ENCODE measurements around the gene OLFML1. TPM values are rescaled to one million over a fixed set of nuclear protein-coding genes. Genes with fewer than 3 reads are reported as not detected.

Gene OLFML1
- total and polyA plus RNA-seq, 2 of the 13 experiments (the other 11 are each of a cell fraction or from before 2014, with no cell fraction given), result 0.89 to 0.90 TPM

DNA sequence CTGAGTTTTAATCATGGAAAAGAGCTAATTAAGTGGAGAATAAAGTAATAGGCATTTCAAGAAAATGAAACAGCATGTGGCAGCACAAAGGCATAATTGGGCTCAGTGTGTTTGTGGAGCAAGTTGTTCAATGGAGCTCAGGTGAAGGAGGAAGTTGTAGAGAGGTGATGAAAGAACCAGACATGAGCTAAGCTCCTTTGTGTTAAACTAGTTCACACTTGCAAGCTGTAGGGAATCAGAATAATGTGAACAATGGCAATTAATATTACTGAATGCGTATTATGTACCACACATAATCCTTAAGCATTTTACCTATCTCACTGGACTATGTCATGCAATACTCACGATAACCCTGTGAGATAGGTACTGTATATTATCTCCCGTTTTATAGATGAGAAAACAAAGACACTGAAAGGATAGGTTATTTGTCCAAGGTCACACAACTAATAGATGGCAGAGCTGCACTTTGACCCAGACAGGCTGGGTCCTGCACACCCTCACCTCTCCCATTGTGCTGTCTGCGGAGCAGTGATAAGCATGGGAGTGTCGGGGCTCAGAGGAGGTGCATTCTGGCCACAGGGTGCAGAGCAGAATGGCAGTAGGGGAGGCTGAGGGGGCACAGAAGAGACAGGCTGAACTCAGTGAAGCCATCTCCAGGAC lies 8.9 kb downstream of the OLFML1 start (continued):
- TF ChIP-seq ZXDC (CRISPR knock-in tag; IDR thresholded peaks at IDR 0.05), result no peak
- TF ChIP-seq MEF2D (CRISPR knock-in tag; IDR thresholded peaks at IDR 0.05), result no peak
- TF ChIP-seq TFDP2 (CRISPR knock-in tag; IDR thresholded peaks at IDR 0.05), result no peak
- TF ChIP-seq ZNF768 (CRISPR knock-in tag; IDR thresholded peaks at IDR 0.05), result peak; percentile 97
- no peak for TF ChIP-seq ELF1 (CRISPR knock-in tag; IDR thresholded peaks at IDR 0.05)
- TF ChIP-seq BRF2 (CRISPR knock-in tag; IDR thresholded peaks at IDR 0.05), result no peak
- peak; percentile 72 for TF ChIP-seq SALL1 (CRISPR knock-in tag; IDR thresholded peaks at IDR 0.05)
- TF ChIP-seq MEIS1 (CRISPR knock-in tag; IDR thresholded peaks at IDR 0.05; ENCODE audit: borderline replicate concordance), result no peak
- no peak for TF ChIP-seq ZKSCAN1 (IDR thresholded peaks at IDR 0.05; ENCODE audit: low read length)
- peak; percentile 14; the same call in 1 of the 2 replicates for TF ChIP-seq KDM1A (CRISPR knock-in tag; IDR thresholded peaks at IDR 0.05)
- TF ChIP-seq CHCHD3 (CRISPR knock-in tag; IDR thresholded peaks at IDR 0.05), result no peak
- peak; percentile 44; the same call in 1 of the 2 replicates for TF ChIP-seq BCL6 (CRISPR knock-in tag; IDR thresholded peaks at IDR 0.05)
- TF ChIP-seq, protein P1, sequence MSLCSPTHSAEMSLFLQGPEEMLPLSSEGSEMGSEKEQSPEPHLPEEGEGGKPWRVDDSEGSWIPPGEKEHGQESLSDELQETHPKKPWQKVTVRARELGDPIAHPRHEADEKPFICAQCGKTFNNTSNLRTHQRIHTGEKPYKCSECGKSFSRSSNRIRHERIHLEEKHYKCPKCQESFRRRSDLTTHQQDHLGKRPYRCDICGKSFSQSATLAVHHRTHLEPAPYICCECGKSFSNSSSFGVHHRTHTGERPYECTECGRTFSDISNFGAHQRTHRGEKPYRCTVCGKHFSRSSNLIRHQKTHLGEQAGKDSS (CRISPR knock-in tag; IDR thresholded peaks at IDR 0.05; ENCODE audit: borderline replicate concordance, low read depth), result no peak
- TF ChIP-seq HDAC1 (CRISPR knock-in tag; IDR thresholded peaks at IDR 0.05), result 0 out of 2 replicates have a peak, but pooled peaks have one; percentile 35
- no peak for TF ChIP-seq CENPX (CRISPR knock-in tag; IDR thresholded peaks at IDR 0.05)
- TF ChIP-seq SOX6 (IDR thresholded peaks at IDR 0.05), result no peak
- peak; percentile 89 for TF ChIP-seq SOX6 (CRISPR knock-in tag; IDR thresholded peaks at IDR 0.05)
- TF ChIP-seq, protein P2, sequence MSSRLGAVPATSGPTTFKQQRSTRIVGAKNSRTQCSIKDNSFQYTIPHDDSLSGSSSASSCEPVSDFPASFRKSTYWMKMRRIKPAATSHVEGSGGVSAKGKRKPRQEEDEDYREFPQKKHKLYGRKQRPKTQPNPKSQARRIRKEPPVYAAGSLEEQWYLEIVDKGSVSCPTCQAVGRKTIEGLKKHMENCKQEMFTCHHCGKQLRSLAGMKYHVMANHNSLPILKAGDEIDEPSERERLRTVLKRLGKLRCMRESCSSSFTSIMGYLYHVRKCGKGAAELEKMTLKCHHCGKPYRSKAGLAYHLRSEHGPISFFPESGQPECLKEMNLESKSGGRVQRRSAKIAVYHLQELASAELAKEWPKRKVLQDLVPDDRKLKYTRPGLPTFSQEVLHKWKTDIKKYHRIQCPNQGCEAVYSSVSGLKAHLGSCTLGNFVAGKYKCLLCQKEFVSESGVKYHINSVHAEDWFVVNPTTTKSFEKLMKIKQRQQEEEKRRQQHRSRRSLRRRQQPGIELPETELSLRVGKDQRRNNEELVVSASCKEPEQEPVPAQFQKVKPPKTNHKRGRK (CRISPR knock-in tag; IDR thresholded peaks at IDR 0.05), result no peak
- no peak for TF ChIP-seq ZNF644 (CRISPR knock-in tag; IDR thresholded peaks at IDR 0.05; ENCODE audit: low read depth)
- no peak for TF ChIP-seq CENPT (CRISPR knock-in tag; IDR thresholded peaks at IDR 0.05; ENCODE audit: low read depth)
- TF ChIP-seq ZNF607 (CRISPR knock-in tag; IDR thresholded peaks at IDR 0.05; ENCODE audit: borderline replicate concordance), result no peak
- TF ChIP-seq NFKB2 (CRISPR knock-in tag; IDR thresholded peaks at IDR 0.05; ENCODE audit: borderline replicate concordance), result no peak

All from HepG2 (cell line).